ENCODE data around the gene VASH1.

The VASH1 gene

GRCh38 chr14:76784881-76785280 is 23.6 kb downstream of the VASH1 start:
- DNase-seq (ENCODE audit: low spot score) = peak; percentile 93

GRCh38 chr14:76786601-76787000 is 25.3 kb downstream of the VASH1 start:
- peak; percentile 25 for DNase-seq (ENCODE audit: low spot score)

GRCh38 chr14:76792422-76792821 is 31.2 kb downstream of the VASH1 start:
- DNase-seq (ENCODE audit: low spot score) = no peak

- DNase-seq (ENCODE audit: low spot score) = no peak
Observed at GRCh38 chr14:76793324-76793723, 32.1 kb downstream of the VASH1 start.

DNA sequence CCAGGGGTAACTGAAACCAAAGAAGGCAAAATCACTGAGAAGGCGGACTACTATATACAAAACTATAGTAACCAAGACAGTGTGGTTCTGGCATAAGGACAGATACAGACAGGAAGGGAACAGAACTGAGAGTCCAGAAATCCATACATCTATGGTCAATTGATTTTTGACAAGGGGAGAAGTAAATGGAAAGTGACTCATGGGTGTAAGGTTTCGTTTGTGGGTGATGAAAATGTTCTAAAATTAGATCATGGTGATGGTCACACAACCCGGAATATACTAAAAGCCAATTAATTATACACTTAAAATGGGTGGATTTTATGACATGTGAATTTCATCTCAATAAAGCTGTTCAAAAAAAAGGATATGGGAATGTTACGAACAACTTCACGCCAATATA is 32.7 kb downstream of the VASH1 start:
- no peak for DNase-seq (ENCODE audit: low spot score)

GRCh38 chr14:76806446-76806845 is 45.2 kb downstream of the VASH1 start:
- peak; percentile 75 for DNase-seq (ENCODE audit: low spot score)

- no peak for DNase-seq (ENCODE audit: low spot score)
Observed at GRCh38 chr14:76808011-76808410, 46.7 kb downstream of the VASH1 start.

DNA sequence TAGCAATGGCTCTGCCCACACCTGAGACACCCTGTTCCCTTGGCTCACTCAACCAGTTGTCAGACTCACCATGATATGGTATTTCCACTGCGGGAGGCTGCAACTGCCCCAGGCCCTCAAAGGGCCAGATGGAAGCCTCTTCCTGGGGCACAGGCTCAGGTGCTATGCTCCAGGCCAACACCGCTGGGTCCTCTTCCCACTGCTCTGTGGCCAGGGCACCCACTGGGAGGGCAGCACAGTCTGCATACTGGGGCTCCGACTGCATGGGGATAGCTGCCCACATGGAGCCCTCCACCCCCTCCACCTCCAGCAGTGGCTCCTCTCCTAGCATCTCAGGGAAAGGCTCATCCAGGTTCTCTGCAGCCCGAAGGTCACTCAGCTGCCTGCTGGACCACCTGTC is 47.7 kb downstream of the VASH1 start:
- no peak for DNase-seq (ENCODE audit: low spot score)

DNA sequence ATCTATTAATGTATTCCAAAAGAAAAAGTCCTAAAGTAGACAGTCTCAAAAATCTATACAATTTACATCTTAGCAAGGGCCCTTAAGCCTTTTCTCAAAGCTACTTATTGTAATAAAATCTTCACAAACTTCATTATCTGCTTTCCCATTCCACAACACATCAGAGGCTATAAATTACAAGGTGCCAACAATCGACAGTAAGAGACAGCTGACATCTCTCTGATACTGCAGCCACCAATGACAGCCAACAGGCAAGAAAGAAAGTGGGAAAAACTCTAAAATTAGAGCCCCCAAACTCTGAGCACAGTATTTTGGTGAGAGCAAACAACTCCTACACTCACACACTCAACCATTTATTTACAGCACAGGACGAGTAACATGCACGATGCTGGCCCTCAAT is 49.3 kb downstream of the VASH1 start:
- DNase-seq (ENCODE audit: low spot score) = no peak

- DNase-seq (ENCODE audit: low spot score) = no peak
Observed at GRCh38 chr14:76810953-76811400, 49.7 kb downstream of the VASH1 start.

- DNase-seq (ENCODE audit: low spot score) = no peak
Observed at GRCh38 chr14:76811561-76811960, 50.3 kb downstream of the VASH1 start.

- DNase-seq (ENCODE audit: low spot score) = no peak
Observed at GRCh38 chr14:76812093-76812421, 50.8 kb downstream of the VASH1 start.

GRCh38 chr14:76812422-76813383 is 51.4 kb downstream of the VASH1 start, which contains the start of gene ANGEL1:
Gene ANGEL1 (minus strand): TSS chr14:76812882. CDS start chr14:76812827, 55 bp downstream.
- DNase-seq (ENCODE audit: low spot score) = peak; percentile 97

DNA sequence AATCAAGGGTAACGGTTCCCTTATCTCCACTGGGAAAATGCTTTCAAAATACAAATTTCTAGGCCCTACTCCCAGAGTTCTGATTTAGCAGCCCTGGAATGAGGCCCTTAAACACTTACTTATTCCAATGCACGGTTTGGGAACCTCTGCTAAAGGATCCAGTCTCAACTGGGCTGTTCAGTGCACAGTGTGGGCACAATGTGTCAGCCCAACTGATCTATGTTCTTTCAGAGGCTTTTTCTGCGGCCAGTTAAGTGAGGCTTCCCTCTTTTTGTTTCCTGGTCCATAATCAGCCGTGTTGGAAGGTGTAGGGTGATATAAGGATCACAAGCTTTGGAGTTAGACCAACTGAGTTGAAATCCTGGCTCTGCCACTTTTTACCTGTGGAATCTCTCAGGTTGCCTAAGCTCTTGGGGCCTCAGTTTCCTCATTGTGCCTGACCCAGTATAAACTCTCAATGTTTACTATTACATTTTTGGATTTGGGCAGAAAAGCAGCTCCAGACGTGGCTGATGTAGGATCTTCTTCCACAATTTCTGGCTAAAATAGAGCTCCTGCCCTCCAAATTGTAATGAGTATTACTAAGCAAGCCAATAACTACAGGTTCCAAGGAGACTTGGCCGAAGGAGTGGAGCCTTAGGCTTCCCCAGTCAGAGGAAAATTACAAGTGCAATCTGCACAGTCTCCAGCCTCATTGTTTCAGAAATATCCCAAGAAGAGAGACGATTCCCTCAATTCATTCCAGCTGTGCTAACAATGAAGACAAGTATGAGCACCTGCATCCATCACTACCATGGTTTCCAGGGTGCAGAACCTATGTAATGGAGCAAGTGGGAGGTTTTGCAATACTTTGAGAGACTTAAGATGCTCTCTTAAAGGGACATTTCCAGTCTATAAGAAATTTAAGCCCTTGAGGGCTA is 53.7 kb downstream of the VASH1 start:
- DNase-seq (ENCODE audit: low spot score) = no peak

DNA sequence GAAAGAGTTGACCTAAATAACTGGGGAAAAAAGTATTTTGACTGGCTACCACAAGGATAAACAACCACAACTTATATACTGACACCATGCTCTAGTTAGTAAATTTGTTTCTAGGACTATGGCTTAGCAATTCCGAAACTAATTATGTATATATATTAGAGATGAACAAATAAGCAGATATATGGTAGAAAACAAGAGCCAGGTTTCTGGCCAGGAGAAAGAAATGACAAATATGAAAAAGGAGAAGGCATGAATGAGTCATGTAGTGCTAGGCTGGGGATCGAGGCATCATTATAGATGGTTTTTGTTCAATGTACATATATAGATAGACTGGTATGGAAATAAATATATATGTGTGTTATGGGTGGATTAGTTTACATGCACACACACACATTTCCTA is 59.4 kb downstream of the VASH1 start:
- no peak for DNase-seq (ENCODE audit: low spot score)

GRCh38 chr14:76826122-76826521 is 64.9 kb downstream of the VASH1 start, which contains the start of gene LRRC74A:
Gene LRRC74A (plus strand): TSS chr14:76826408. CDS start chr14:76826698, 290 bp downstream.
- no peak for DNase-seq (ENCODE audit: low spot score)

DNA sequence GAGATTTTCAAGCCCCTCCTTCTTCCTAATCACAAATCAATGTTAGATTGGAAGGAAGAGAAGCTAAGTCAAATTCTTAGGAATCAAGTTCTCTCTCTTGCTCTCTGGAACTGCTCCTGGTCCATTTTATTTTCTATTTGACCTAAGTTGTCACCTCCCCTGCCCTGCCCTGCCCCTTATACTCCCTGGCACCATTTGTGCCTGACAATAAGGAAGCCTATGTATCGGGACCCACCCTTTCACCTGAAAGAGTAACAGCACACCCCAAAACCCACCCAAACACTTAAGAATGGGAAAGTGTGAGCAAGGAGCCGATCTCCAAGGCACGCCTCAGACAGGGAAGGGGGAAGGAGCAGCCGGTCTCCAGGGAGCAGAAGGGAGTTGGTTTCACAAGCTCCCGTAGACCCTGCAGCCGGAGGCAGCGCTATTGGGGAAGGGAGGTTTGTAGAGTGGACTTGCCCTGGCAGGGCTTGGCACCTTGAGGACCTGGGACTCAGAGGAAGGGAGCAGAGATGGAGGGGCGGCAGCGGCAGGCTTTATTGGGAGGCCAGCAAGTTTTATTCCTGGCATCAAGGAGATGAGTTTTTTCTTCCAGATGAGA is 66.5 kb downstream of the VASH1 start:
- DNase-seq (ENCODE audit: low spot score) = no peak

GRCh38 chr14:76828339-76829012 is 67.2 kb downstream of the VASH1 start:
- no peak for DNase-seq (ENCODE audit: low spot score)

GRCh38 chr14:76829013-76829365 is 67.7 kb downstream of the VASH1 start:
- no peak for DNase-seq (ENCODE audit: low spot score)

GRCh38 chr14:76829650-76830421 is 68.6 kb downstream of the VASH1 start:
- no peak for DNase-seq (ENCODE audit: low spot score)

DNA sequence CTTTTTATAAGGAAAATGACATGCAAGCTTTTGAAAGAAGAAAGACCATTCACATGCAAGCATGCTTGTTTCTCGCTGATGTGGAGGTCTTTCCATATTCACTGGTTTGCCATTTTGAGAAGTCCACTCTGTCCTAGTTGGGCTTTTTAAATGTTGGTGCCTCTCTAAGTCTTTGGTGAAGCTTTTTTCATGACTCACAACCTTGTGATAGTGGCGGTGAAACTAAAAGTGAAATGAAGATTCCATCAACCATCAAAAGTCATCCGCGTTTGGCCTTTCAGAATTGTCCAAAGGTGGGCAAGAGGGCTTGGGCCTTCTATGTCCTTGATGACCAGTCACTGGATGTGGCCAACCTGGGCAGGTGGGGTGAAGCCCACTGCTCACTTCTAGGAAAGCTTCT is 69.3 kb downstream of the VASH1 start:
- DNase-seq (ENCODE audit: low spot score) = no peak

Data from D341Med (cell line).